Endothelial cell of umbilical vein (primary cell): ENCODE measurements around the gene IGSF23.

ENCODE experiments used
- EZH2 ChIP-seq: IDR thresholded peaks from 2 replicates; pipeline ENCODE4 v1.6.1; 2012; ENCODE audit warnings: borderline replicate concordance, low read depth, mild to moderate bottlenecking, moderate library complexity, low read length, inconsistent platforms; ENCODE audit not compliant: severe bottlenecking
- TF ChIP-seq, protein P1 (sequence below), 2 donors: IDR thresholded peaks; 1 replicate in 1 of 2; 2 replicates in 1 of 2; pipeline ENCODE4 v1.5.1; 2011; ENCODE audit warnings: low read length in 2 of 2, mild to moderate bottlenecking in 2 of 2, moderate library complexity in 2 of 2, control low read depth in 1 of 2, inconsistent platforms in 1 of 2, low read depth in 1 of 2; ENCODE audit not compliant: insufficient read depth in 1 of 2; ENCODE audit errors: extremely low read depth in 1 of 2

GRCh38 chr19:44664976-44665375, 51.6 kb downstream of the IGSF23 start:
- TF ChIP-seq, protein P1, sequence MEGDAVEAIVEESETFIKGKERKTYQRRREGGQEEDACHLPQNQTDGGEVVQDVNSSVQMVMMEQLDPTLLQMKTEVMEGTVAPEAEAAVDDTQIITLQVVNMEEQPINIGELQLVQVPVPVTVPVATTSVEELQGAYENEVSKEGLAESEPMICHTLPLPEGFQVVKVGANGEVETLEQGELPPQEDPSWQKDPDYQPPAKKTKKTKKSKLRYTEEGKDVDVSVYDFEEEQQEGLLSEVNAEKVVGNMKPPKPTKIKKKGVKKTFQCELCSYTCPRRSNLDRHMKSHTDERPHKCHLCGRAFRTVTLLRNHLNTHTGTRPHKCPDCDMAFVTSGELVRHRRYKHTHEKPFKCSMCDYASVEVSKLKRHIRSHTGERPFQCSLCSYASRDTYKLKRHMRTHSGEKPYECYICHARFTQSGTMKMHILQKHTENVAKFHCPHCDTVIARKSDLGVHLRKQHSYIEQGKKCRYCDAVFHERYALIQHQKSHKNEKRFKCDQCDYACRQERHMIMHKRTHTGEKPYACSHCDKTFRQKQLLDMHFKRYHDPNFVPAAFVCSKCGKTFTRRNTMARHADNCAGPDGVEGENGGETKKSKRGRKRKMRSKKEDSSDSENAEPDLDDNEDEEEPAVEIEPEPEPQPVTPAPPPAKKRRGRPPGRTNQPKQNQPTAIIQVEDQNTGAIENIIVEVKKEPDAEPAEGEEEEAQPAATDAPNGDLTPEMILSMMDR (IDR thresholded peaks at IDR 0.05; ENCODE audit: extremely low read depth in 1 of 2, insufficient read depth in 1 of 2, low read depth in 1 of 2, low read length in 2 of 2) = no peak
- no peak for TF ChIP-seq EZH2
